SU-DHL-6 (cell line): ENCODE results near the gene CLDN4.

Experiments
- H2AFZ ChIP-seq: fragments of 200-600 bp; sonication (generic); 2 replicates; pipeline ENCODE4 v1.6.1; 2014; ENCODE audit warnings: low read depth, mild to moderate bottlenecking, moderate library complexity, mixed read lengths, antibody characterized with exemption, low read length; ENCODE audit not compliant: severe bottlenecking
- H3F3A ChIP-seq: fragments of 200-600 bp; shearing (Covaris generic); 2 replicates; pipeline ENCODE4 v1.6.0; 2016; ENCODE audit warnings: antibody characterized with exemption, mild to moderate bottlenecking; ENCODE audit not compliant: insufficient read depth
- H3K27ac ChIP-seq: fragments of 200-600 bp; sonication (generic); 2 replicates; pipeline ENCODE4 v1.5.1; 2016; ENCODE audit warnings: low read depth, mild to moderate bottlenecking, low read length, moderate library complexity, mixed read lengths
- H3K27me3 ChIP-seq: fragments of 200-600 bp; sonication (generic), shearing (Covaris generic); 2 replicates; pipeline ENCODE4 v1.6.0; 2014; ENCODE audit warnings: mild to moderate bottlenecking, low read length
- H3K36me3 ChIP-seq: fragments of 200-600 bp; sonication (generic); 2 replicates; pipeline ENCODE4 v1.6.1; 2014; ENCODE audit warnings: mild to moderate bottlenecking, low read length, mixed read lengths
- H3K4me2 ChIP-seq: fragments of 300-600, 200-600 bp; shearing (Covaris generic), sonication (generic); 2 replicates; pipeline ENCODE4 v1.6.0; 2014; ENCODE audit warnings: low read length, low read depth, mild to moderate bottlenecking; ENCODE audit not compliant: poor library complexity, severe bottlenecking
- H3K4me3 ChIP-seq: fragments of 200-600 bp; sonication (generic); 2 replicates; pipeline ENCODE4 v1.5.1; 2014; ENCODE audit warnings: antibody characterized with exemption, low read length, mild to moderate bottlenecking, mixed read lengths; ENCODE audit not compliant: insufficient read depth, poor library complexity, severe bottlenecking
- H3K79me2 ChIP-seq: fragments of 200-600 bp; sonication (generic); 2 replicates; pipeline ENCODE4 v1.6.1; 2014; ENCODE audit warnings: mild to moderate bottlenecking, low read length, moderate library complexity; ENCODE audit not compliant: insufficient read depth
- H3K9ac ChIP-seq: fragments of 200-600 bp; sonication (generic); 2 replicates; pipeline ENCODE4 v1.7.0; 2014; ENCODE audit warnings: mild to moderate bottlenecking, low read length
- H3K9me2 ChIP-seq: fragments of 200-600 bp; sonication (generic); replicated peaks from 2 replicates; pipeline ENCODE4 v1.6.1; 2014; ENCODE audit warnings: low read length; ENCODE audit not compliant: insufficient read depth
- H3K9me3 ChIP-seq: fragments of 200-600 bp; sonication (generic); 2 replicates; pipeline ENCODE4 v1.6.1; 2014; ENCODE audit warnings: low read length, mixed read lengths; ENCODE audit not compliant: insufficient read depth
- H4K20me1 ChIP-seq: fragments of 200-600 bp; sonication (generic); 2 replicates; pipeline ENCODE4 v1.6.1; 2014; ENCODE audit warnings: low read depth, mild to moderate bottlenecking, antibody characterized with exemption, low read length, moderate library complexity, mixed read lengths
- CTCF ChIP-seq: fragments of 200-600 bp; sonication (generic); IDR thresholded peaks from one replicate; pipeline ENCODE4 v1.5.1; 2017; ENCODE audit warnings: antibody characterized with exemption, mild to moderate bottlenecking, low read length, moderate library complexity; ENCODE audit not compliant: insufficient read depth, poor library complexity, severe bottlenecking
- EZH2phosphoT487 ChIP-seq: fragments of 200-600 bp; sonication (generic), shearing (Covaris generic); conservative IDR thresholded peaks from 2 replicates; pipeline ENCODE4 v1.6.1; 2018; ENCODE audit warnings: mild to moderate bottlenecking, antibody characterized with exemption, low read length, moderate library complexity, mixed read lengths

CLDN4 gene

DNA sequence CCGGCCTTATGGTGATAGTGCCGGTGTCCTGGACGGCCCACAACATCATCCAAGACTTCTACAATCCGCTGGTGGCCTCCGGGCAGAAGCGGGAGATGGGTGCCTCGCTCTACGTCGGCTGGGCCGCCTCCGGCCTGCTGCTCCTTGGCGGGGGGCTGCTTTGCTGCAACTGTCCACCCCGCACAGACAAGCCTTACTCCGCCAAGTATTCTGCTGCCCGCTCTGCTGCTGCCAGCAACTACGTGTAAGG lies 713 bp downstream of the CLDN4 start:
- no peak overlapping the region for H3K9ac ChIP-seq
- TF ChIP-seq CTCF (no peak), EZH2phosphoT487 (no peak)
- no peaks in the 10 kb centered on the region for H3K36me3 ChIP-seq
- H3K27ac ChIP-seq: no peak overlapping the region
- H3K79me2 ChIP-seq: no peaks in the 10 kb centered on the region
- H3K4me2 ChIP-seq: no peak overlapping the region
- no peak overlapping the region for H3K4me3 ChIP-seq
- H2AFZ ChIP-seq: no peak overlapping the region
- H3K9me2 ChIP-seq: no peaks in the 10 kb centered on the region
- H3F3A ChIP-seq: no peaks in the 10 kb centered on the region
- H3K27me3 ChIP-seq: no peaks in the 10 kb centered on the region
- H3K9me3 ChIP-seq: no peaks in the 10 kb centered on the region
- H4K20me1 ChIP-seq: no peaks in the 10 kb centered on the region

DNA sequence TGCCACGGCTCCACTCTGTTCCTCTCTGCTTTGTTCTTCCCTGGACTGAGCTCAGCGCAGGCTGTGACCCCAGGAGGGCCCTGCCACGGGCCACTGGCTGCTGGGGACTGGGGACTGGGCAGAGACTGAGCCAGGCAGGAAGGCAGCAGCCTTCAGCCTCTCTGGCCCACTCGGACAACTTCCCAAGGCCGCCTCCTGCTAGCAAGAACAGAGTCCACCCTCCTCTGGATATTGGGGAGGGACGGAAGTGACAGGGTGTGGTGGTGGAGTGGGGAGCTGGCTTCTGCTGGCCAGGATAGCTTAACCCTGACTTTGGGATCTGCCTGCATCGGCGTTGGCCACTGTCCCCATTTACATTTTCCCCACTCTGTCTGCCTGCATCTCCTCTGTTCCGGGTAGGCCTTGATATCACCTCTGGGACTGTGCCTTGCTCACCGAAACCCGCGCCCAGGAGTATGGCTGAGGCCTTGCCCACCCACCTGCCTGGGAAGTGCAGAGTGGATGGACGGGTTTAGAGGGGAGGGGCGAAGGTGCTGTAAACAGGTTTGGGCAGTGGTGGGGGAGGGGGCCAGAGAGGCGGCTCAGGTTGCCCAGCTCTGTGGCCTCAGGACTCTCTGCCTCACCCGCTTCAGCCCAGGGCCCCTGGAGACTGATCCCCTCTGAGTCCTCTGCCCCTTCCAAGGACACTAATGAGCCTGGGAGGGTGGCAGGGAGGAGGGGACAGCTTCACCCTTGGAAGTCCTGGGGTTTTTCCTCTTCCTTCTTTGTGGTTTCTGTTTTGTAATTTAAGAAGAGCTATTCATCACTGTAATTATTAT lies 1.2 kb downstream of the CLDN4 start:
- no peaks in the 10 kb centered on the region for H3K9me2 ChIP-seq
- no peak overlapping the region for H3K4me3 ChIP-seq
- H3K27ac ChIP-seq: no peak overlapping the region
- no peaks in the 10 kb centered on the region for H4K20me1 ChIP-seq
- no peaks in the 10 kb centered on the region for H3K27me3 ChIP-seq
- no peaks in the 10 kb centered on the region for H3K79me2 ChIP-seq
- H3F3A ChIP-seq: no peaks in the 10 kb centered on the region
- H3K9me3 ChIP-seq: no peaks in the 10 kb centered on the region
- H3K4me2 ChIP-seq: no peak overlapping the region
- no peak overlapping the region for H3K9ac ChIP-seq
- TF ChIP-seq EZH2phosphoT487 (no peak), CTCF (no peak)
- H3K36me3 ChIP-seq: no peaks in the 10 kb centered on the region
- H2AFZ ChIP-seq: no peak overlapping the region

GRCh38 chr7:73832806-73833205 lies 2.0 kb downstream of the CLDN4 start:
- H3F3A ChIP-seq: no peaks in the 10 kb centered on the region
- H2AFZ ChIP-seq: no peak overlapping the region
- H4K20me1 ChIP-seq: no peaks in the 10 kb centered on the region
- no peak overlapping the region for H3K9ac ChIP-seq
- H3K4me2 ChIP-seq: no peak overlapping the region
- H3K79me2 ChIP-seq: no peaks in the 10 kb centered on the region
- H3K27ac ChIP-seq: no peak overlapping the region
- H3K4me3 ChIP-seq: no peak overlapping the region
- H3K9me2 ChIP-seq: no peaks in the 10 kb centered on the region
- TF ChIP-seq EZH2phosphoT487 (no peak), CTCF (no peak)
- H3K27me3 ChIP-seq: no peaks in the 10 kb centered on the region
- H3K36me3 ChIP-seq: no peaks in the 10 kb centered on the region
- H3K9me3 ChIP-seq: no peaks in the 10 kb centered on the region
